Suprapubic skin (tissue), 4 donors: ENCODE data around the gene PIK3CG. TPM values are rescaled to one million over a fixed set of nuclear protein-coding genes. Genes with fewer than 3 reads are reported as not detected.
"Not testable (repeated sequence)": the region's sequence is repeated elsewhere in the genome, so short reads cannot be mapped to it uniquely, and the experiment has no call there.

Source experiments
- DNase-seq, 2 donors: peaks; one replicate each; pipeline ENCODE4 v3.0.0-alpha.2; 2019; ENCODE audit warnings: low spot score in 2 of 2
- H3K27ac ChIP-seq: fragments of 200-600 bp; sonication (generic); one replicate; pipeline ENCODE4 v1.5.1; 2019
- H3K27me3 ChIP-seq: fragments of 200-600 bp; sonication (generic); one replicate; pipeline ENCODE4 v1.5.1; 2019
- H3K36me3 ChIP-seq: fragments of 200-600 bp; sonication (generic); one replicate; pipeline ENCODE4 v1.5.1; 2019
- H3K4me1 ChIP-seq: fragments of 200-600 bp; sonication (generic); one replicate; pipeline ENCODE4 v1.5.1; 2019
- H3K4me3 ChIP-seq: fragments of 200-600 bp; sonication (generic); one replicate; pipeline ENCODE4 v1.5.1; 2019; ENCODE audit warnings: mild to moderate bottlenecking
- H3K9me3 ChIP-seq: fragments of 200-600 bp; sonication (generic); one replicate; pipeline ENCODE4 v1.5.1; 2019
- CTCF ChIP-seq, 2 donors: fragments of 200-600 bp in 1 of 2; fragments of 450-650 bp in 1 of 2; sonication (generic) in 1 of 2; IDR thresholded peaks; one replicate each; pipeline ENCODE4 v1.5.1; 2016 to 2019; ENCODE audit warnings: antibody characterized with exemption in 2 of 2, mild to moderate bottlenecking in 1 of 2, moderate library complexity in 1 of 2
- EP300 ChIP-seq: sonication (generic); formaldehyde crosslinking; IDR thresholded peaks from one replicate; pipeline ENCODE4 v1.6.1; 2017; ENCODE audit warnings: antibody characterized with exemption
- POLR2A ChIP-seq, 2 donors: fragments of 450-650 bp; IDR thresholded peaks; one replicate each; pipeline ENCODE4 v1.6.1; 2017; ENCODE audit warnings: antibody characterized with exemption in 2 of 2, mild to moderate bottlenecking in 2 of 2, moderate library complexity in 2 of 2
- POLR2AphosphoS5 ChIP-seq, 3 donors: sonication (generic); formaldehyde crosslinking; IDR thresholded peaks; one replicate each; pipeline ENCODE4 v1.6.1; 2017; ENCODE audit warnings: antibody characterized with exemption in 3 of 3
- WGBS: methylation state at CpG from one replicate; pipeline ENCODE4 v1.1.5; 2018; 5-methylcytosine and 5-hydroxymethylcytosine counted together
- total RNA-seq, 4 donors: library from RNA; depleted of rRNA; stranded (reverse); fragments of >200 nt; gene quantifications; one replicate each; pipeline ENCODE4 v1.1.0, GENCODE V29; 2016

The PIK3CG gene
- total RNA-seq, 4 donors from 2014 or later = 1.3 to 6.2 (median 2.3) TPM

GRCh38 chr7:106952658-106953231 is 87.7 kb downstream of the PIK3CG start:
- no peak for DNase-seq
- Histone ChIP-seq H3K27me3 (no peaks in the 10 kb centered on the region), H3K4me3 (no peak overlapping the region), H3K36me3 (no peaks in the 10 kb centered on the region), H3K9me3 (no peaks in the 10 kb centered on the region), H3K27ac (no peak overlapping the region), H3K4me1 (no peaks in the 10 kb centered on the region)
- WGBS = 38% methylated on average over 5 of the region's 5 CpGs
- TF ChIP-seq CTCF (IDR thresholded peaks at IDR 0.05) (no peak), EP300 (no peak), POLR2A (IDR thresholded peaks at IDR 0.05) (no peak), POLR2AphosphoS5 (IDR thresholded peaks at IDR 0.05) (no peak)

- Histone ChIP-seq H3K9me3 (no peaks in the 10 kb centered on the region), H3K4me3 (no peak overlapping the region), H3K4me1 (no peaks in the 10 kb centered on the region), H3K36me3 (no peaks in the 10 kb centered on the region), H3K27ac (no peak overlapping the region), H3K27me3 (no peaks in the 10 kb centered on the region)
- no peak for DNase-seq
- 92% methylated on average over 2 of the region's 2 CpGs for WGBS
- TF ChIP-seq POLR2A (IDR thresholded peaks at IDR 0.05) (no peak), EP300 (no peak), CTCF (IDR thresholded peaks at IDR 0.05) (no peak), POLR2AphosphoS5 (IDR thresholded peaks at IDR 0.05) (no peak)
Measured at GRCh38 chr7:106954840-106955239, 89.8 kb downstream of the PIK3CG start.

GRCh38 chr7:106955857-106956256 is 90.8 kb downstream of the PIK3CG start:
- not testable (repeated sequence) for H3K27me3 ChIP-seq, H3K36me3 ChIP-seq, H3K9me3 ChIP-seq, H3K4me1 ChIP-seq, DNase-seq, H3K27ac ChIP-seq, H3K4me3 ChIP-seq
- 74% methylated on average over 1 of the region's 1 CpG for WGBS

Other genes with a start within 250 kb of the PIK3CG start
- 10 to 100 TPM in 2 of 4 donors, 1 to 10 TPM in 2; 7.8 to 18.2 (median 12.9) TPM for gene CCDC71L, start 204.1 kb upstream of the PIK3CG start, total RNA-seq
- gene PRKAR2B, start 179.4 kb downstream of the PIK3CG start, total RNA-seq = 10 to 100 TPM in 1 of 4 donors, 1 to 10 TPM in 3; 4.2 to 10.8 (median 6.2) TPM